HL-60/S4 treated with phorbol 12-myristate 13-acetate at 8.2 ng/mL for 4 days and 3 days (cell line): ENCODE data around the gene TBC1D22A.

Source experiments
- in situ Hi-C: fragments of 300-500 bp; cut with MboI; formaldehyde crosslinking; loops from 2 replicates; pipeline ENCODE4 v1.15.0; 2022; ENCODE audit warnings: low sequenced_read_pairs

The TBC1D22A gene

GRCh38 chr22:46794067-46794466 lies 31.6 kb downstream of the TBC1D22A start:
- in situ Hi-C loops, result no loop called here

GRCh38 chr22:46794491-46794890 lies 32.0 kb downstream of the TBC1D22A start:
- in situ Hi-C loops, result no loop called here

GRCh38 chr22:46795140-46795539 lies 32.7 kb downstream of the TBC1D22A start:
- in situ Hi-C loops, result no loop called here

- in situ Hi-C loops, result no loop called here
Observed at GRCh38 chr22:46795845-46796565, 33.6 kb downstream of the TBC1D22A start.

DNA sequence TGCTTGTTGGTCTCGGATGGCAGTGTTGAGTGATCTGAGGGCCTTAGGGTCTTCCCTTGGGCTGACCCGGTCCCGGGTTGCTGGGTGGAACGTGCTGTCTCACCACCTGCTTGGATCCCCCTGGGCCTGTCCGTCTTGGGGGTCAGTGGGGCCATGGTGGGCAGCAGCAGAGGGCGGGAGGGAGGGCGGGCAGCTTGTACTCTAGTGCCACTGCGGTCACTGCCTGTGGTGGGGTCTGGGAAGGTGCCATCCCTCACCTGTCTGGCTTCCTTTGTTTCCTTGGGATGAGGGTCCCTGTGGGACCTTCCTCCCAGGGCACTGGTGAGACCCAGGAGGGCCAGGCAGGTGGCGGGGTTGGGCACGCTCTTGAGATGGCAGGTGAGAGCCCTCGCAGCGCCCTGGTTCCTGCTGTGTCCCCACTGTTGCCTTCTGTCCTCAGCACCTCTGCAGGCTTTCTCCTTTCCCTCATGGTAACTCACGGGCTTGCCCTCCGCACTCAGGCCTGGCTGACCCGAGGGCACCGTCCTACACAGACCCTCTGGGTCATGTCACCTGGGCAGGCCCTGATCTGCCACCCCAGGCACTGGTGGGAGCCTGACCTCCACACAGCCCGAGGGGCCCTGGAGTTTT lies 34.2 kb downstream of the TBC1D22A start:
- in situ Hi-C loops, result no loop called here

DNA sequence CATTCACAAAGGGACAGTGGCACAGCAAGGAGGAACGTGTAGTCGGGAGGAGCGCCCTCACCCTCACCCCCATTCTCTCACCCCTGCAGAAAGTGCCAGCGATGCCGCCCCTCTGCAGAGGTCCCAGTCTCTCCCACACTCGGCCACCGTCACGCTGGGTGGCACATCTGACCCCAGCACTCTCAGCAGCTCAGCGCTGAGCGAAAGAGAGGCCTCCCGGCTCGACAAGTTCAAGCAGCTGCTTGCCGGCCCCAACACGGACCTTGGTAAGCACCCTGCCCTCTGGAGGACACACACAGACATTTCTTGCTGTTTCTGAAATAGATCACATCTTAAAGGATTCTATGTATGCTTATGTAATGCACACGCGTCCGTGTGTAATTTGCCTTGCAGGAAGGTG lies 34.9 kb downstream of the TBC1D22A start:
- in situ Hi-C loops, result no loop called here

GRCh38 chr22:46798041-46798365 lies 35.6 kb downstream of the TBC1D22A start:
- in situ Hi-C loops, result no loop called here

GRCh38 chr22:46798366-46799350 lies 36.2 kb downstream of the TBC1D22A start:
- in situ Hi-C loops, result no loop called here

- in situ Hi-C loops, result no loop called here
Observed at GRCh38 chr22:46799626-46800025, 37.2 kb downstream of the TBC1D22A start.

DNA sequence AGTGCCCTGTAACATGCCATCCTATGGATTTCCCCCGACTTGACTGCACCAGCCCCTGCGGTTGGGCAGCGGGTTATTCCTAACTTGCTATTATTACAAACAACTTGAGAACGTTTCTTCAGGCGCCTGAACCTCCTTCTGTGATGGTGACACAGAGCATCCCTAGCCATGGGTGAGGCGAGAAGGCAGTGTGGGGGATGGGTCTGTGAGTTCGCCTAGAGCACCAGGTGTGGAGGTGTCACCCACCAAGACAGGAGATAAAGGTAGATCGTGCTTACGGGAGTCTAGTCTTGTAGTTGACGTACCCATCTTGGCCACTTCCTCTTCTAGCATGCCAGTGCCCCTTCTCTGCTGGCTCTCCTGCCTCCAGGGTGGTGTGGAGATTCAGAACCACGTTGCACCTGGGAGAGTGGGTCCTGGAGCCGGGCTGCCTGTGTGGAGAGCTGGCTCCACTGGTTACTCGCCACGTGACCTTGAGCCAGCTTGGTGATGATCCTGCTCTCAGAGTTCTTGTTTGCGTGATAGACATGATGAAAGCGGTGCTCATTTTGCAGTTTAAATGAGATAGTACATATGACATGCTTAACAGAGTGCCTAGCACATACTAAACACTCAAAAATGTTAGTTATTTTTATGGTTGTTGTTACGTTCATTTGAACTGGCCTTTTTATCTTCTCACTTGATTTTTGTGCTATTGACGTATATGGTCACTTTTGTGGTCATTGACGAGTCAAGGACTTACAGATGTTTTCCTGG lies 37.8 kb downstream of the TBC1D22A start:
- in situ Hi-C loops, result no loop called here

DNA sequence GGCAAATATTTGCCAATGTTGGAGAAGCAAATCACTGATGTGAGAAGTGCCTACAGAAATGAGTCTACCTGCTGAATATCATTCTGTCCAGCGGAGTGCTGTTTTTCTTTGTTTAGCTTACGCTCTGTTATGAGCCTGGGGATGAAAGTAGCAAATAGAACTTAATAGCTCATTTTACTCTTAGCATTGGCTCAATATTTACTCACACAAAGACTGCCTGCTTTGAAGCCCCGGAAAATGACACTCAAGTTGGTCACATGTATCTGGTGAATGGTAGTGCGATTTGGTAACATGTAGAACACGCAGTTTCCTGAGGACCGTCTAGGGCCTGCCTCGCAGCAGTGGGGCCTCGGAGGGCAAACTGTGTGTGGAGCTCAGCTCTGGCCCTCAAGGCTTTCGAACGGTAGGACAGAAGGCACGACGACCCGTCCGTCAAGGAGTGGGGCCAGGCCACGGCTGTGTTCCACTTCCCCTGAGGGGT lies 38.9 kb downstream of the TBC1D22A start:
- in situ Hi-C loops, result no loop called here

GRCh38 chr22:46801826-46802607 lies 39.6 kb downstream of the TBC1D22A start:
- in situ Hi-C loops, result no loop called here

- in situ Hi-C loops, result no loop called here
Observed at GRCh38 chr22:46802608-46803027, 40.2 kb downstream of the TBC1D22A start.

- in situ Hi-C loops, result no loop called here
Observed at GRCh38 chr22:46803031-46803880, 40.8 kb downstream of the TBC1D22A start.

- in situ Hi-C loops, result no loop called here
Observed at GRCh38 chr22:46803936-46804335, 41.5 kb downstream of the TBC1D22A start.

DNA sequence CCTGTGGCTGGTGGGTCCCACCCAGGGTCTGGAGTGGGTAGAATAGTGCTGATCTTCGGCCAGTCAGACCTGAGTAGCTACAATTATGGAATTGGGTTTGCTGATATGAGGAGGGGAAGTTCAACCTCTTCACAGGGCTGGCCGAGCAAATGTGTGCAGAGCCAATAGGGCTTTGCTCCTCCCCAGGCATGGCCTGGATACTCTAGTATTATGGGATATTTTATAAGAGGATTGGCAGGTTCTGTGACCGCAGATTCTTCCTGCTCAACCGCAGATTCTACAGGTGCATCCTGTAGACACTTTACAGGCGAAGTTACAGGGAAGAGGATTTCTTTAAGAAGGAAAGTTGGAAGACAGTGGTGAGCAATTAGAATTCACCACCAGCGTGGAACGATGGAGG lies 44.3 kb downstream of the TBC1D22A start:
- in situ Hi-C loops, result no loop called here

GRCh38 chr22:46807458-46807857 lies 45.0 kb downstream of the TBC1D22A start:
- in situ Hi-C loops, result no loop called here

DNA sequence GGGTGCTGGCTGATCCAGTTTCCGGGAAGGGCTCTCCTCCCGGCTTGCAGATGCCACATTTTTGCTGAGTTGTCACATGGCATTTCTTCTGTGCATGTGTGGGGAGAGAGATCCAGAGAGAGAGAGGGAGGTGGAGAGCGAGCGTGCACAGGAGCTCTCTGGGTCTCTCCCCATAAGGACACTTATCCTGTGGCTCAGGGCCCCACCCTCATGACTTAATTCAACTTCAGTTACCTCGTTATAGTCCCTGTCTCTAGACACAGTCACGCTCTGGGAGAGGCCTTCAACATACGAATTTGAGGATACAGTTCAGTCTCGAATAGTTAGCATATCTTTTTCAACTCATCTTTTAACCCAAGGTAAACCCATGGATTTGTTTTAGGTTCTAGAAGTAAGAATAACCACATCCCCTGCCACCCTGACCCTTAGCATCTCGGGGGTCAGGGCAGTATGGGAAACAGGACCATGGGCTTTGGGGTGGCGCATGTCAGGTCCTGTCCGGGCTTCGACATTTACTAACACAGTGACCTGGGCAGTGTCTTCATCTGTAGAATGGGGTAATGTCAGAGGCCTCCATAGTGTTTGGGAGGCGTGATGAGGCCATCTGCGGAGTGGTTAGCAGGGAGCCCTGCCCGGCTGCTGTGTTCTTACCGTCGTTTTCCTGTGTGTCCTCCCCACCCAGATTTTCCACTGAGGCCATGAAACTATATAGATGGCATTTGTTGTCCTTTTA lies 46.9 kb downstream of the TBC1D22A start:
- in situ Hi-C loops, result no loop called here
